Hematopoietic multipotent progenitor cell treated with erythropoietin and hydrocortisone succinate and interleukin-3 and kit ligand, for 15 days (in vitro differentiated cells): ENCODE results near the gene PLCG1.

ENCODE experiments used
- DNase-seq: peaks from one replicate; pipeline ENCODE4 v3.0.0-alpha.2; 2015; ENCODE audit warnings: low spot score

Gene PLCG1

DNA sequence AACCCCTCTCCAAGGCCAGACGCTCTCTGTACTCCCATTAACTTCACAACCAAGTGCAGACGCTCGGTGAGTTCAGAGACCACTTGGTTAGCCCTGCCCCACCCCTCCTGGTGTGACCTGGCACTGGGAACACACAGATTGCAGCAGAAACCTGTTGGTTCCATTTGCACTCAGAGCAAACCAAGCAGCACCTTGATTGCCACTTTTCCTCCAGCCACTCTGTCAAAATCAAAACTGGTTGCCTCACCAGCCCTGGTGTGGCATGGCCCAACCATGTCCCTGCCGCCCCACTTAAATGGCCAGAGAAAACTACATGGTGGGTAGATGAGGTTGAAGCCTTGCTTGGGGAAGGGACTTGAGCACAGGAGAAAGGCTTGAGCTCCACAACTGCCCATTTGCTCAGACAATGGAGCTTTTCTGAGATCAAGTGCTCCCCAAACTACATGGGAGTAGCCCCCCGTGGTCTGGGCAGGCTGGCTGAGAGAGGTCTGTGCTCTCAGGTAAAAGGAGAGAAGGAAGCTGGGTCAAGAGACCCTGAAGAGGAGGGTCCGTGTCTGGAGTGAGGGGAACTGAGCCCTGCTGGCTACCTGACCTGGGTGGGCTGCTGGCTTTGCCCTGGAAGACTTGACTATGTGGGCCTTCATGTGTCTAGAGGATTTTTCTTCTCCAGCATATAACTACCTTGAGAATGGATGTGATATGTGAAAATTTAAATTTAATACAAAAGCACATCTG is 43.4 kb downstream of the PLCG1 start:
- no peak for DNase-seq

DNA sequence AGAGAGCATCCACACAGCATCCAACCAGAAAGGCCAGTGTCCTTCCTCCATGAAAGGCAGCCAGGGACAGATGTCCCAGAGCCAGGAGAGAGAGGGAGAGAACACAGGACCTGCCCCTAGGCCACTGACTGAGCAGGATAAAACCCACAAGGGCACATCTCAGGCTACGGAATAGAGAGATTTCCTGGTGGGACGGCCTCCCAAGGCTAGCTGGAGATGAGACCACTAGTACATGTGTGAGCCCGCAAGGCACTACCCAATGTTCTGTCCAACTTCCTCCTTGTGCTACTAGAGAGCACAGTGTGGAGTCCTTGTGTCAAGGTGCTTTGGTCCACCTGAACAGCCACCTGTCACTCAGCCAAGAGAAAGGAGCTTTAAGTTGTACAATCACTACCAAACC is 44.2 kb downstream of the PLCG1 start:
- DNase-seq = no peak

DNA sequence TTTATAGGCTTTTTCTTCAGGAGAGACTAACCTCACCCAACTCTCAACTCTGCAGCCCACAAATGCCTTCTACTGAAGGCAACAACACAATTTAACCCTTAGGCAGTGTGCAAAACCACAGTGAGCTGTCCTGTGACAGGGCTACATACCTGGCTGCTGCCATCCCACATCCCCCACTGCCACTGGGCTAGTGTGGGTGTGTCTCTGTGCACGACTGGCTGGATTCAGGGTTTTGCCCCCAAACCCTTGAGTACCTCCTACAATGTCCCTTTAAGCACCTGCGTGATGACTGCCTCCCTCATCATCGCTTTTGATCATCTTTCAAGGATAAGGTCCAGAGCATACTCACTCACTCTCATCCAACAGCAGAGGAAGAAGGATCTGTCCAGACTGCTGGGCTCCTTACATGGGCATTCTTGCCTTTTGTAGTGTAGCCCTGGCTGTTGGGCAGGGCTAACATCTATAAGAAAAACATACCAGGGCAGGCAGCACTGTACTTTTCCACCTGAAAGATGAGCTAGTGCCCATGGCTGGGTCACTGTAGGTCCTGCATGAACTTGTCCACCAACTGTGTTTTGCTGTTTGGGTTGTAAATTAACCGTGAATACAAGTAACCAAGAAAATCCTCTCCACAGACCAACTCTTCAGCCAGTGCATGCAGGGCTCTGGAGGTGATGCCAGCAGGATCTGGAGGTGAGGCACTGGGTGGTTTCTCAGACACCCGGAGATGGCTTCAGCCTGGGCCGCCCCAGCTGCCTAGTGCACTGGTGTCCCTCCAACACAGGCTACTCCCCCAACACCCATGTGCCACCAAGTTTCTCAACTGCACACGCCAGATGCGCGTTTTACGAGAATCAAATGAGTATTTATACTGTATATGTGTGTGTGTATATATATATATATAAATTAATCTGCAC is 45.2 kb downstream of the PLCG1 start:
- no peak for DNase-seq

DNA sequence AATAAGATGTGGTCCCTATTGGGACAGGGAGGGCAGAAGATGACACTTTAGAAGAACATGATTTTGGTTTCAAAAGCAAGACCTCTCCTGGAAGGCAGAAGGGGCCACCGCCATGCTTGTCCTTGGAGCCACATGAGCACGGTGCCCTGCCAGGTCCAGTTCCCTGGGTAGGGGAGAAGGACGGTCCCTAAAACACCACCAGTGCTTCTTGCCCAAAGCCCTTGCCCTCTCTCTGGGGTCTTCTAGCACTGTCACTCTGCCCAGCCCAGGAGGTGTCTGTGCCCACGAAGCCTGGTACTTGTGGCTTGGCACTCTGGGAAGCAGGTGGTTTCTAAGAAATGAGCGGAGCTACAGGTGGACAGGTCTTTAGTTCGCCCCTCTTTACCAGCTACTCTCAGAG is 46.0 kb downstream of the PLCG1 start:
- DNase-seq = no peak

DNA sequence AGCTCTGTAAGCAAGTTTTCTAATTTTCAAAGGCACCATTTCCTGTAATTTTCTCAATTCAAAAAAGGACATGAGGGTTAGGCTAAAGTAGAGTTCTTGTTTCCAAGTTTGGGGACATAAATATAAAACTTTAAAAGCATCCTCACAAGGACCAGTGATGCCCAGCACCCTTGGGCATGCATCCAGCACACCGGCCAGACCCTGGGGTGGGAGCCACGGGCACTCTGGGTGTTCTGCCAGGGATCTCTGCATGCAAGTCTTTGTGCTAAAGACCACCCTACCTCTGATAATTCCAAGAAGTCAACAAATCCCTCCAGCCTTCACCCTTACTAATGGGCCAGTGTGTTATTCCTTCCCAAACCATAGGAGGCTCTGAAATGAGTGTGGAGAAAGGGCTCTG is 46.5 kb downstream of the PLCG1 start:
- no peak for DNase-seq

DNA sequence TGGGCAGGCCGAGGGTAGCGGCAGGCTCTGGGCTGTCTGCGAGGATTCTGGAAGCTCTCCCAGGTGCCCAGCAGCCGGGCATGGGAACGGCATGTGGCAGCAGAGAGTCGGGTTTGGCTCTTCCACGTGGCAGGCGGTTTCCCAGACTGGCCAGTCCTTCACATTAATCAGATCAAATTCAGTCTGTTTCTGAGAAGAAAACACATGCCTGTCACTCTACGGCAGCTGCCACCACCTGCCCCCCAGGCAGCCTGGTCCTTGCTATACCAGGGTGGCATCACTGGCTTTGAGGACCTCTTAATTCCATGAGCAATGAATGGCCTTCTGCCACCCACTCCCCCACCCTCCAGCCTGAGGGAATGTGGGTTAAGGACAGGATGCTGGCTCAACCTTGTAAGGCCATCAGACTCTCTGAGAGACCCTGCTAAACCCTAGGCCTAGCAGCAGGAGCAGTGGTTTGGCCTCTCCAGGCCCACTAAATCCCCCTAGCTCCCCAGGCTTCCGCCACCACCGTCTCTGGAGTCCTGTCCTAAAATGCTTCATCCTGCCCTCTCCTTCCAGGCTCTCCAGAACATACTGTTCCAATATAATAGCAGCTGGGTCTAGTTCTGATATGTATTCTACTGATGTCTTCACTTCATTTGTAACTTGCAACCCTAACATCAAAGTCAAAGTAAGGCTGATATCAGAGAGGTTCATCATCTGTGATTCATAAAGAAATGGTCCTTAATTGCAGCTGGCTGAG is 47.8 kb downstream of the PLCG1 start:
- DNase-seq = no peak

DNA sequence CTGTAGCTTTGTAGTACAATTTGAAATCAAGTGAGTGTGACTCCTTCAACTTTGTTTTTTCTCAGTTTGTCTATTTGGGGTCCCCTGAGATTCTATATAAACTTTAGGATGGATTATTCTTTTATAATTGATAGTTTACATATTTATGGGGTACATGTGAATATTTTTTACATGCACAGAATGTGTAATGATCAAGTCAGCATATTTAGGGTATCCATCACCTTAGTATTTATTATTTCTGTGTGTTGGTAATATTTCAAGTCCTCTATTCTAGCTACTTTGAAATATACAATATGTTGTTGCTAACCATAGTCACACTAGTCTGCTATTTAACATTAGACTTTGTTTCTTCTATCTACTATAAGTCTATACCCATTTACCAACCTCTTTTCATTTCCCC is 50.3 kb downstream of the PLCG1 start:
- DNase-seq = no peak

DNA sequence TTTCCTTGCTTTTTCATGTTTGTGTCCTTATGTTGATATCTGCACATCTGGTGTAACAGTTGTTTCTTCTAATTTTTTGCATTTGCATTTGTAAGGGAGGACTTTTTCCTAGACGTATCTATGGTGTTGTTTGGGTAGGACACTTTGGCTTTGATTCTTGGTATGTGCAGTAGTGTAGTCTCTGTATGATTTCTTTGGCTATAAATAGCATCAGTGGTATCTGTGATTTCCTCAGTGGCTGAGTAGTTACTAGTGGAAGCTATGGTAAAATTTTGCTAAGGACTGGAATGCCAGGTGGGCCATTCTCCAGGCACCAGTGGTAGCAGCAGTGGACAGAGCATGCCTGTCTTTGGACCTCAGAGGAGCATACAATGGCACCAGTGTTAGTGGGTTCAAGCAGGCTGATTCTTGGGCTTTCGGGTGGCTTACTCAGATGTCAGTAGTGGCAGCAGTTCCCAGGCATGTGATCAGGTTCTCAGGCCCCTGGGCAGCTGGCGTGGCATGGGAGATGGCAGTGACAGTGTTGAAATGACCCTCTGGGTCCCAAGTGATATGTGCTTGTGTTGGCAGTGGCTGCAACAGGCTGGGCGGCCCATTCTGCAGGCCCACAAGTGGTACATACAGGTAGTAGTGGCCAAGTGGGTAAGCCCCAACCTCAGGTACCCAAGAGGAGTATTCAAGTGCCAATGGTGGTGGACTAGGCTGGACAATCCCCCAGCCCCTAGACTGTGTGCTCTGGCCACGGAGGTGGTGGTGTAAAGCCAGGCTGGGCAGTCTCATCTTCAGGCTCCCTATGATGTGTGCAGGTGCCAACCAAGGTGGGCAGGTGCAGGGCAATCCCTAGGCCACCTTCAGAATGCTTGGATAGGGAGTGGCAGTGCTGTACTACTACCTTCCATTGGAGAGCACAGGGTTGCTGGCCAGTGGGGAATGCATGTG is 54.5 kb downstream of the PLCG1 start:
- no peak for DNase-seq

DNA sequence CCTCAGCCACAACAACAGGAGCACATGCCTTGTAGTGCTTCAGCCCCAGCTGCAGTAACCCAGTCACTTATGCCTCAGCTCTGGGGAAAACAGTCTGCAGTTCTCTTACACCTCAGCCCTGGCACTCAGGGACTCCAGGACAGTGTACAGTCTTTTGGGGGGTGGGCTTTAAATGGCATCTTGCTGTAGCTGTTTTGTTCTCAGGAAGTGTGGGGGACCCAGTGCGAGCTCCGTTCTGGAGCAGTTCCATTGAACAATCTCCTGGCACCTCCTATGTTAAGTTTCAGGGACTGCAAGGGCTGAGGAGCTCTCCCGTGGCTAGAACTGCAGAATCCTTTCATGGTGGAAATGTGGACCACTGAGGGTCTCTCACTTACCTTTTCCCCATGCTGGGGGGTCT is 55.2 kb downstream of the PLCG1 start:
- DNase-seq = no peak

DNA sequence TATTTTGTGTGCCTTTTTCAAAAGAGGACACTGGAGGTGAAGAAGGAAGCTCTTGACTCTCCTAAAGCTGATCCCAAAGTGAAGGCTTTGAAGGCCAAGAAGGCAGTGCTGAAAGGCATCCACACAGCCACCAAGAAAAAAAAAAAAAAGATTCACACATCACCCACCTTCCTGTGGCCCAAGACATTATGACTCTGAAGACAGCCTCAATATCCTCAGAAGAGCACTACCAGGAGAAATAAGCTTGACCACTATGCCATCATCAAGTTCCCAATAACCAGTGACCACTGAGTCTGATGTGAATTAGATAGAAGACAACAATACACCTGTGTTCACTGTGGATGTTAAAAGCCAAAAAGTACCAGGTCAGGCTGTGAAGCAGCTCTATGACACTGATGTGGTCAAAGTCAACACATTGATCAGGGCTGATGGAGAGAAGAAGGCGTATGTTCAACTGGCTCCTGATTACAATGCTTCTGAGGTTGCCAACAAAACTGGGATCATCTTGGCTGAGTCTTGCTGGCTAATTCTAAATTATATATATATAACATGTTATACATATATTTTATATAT is 59.4 kb downstream of the PLCG1 start:
- DNase-seq = no peak

DNA sequence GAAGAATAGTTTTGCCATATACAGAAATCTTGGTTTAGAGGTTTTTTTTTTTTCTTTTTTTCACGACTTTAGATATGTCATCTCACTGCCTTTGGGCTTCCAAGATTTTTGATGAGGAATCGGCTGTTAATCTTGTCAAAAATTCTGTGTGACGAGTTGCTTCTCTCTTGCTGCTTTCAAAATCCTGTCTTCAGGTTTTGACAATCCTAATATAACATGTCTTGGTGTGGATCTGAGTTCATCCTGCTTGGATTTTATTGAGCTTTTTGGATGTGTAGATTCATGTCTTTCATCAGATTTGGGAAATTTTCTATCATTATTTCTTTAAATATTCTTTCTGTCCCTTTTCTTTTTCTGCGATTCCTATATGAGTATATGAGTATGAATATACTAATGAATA is 61.1 kb downstream of the PLCG1 start:
- DNase-seq = no peak

DNA sequence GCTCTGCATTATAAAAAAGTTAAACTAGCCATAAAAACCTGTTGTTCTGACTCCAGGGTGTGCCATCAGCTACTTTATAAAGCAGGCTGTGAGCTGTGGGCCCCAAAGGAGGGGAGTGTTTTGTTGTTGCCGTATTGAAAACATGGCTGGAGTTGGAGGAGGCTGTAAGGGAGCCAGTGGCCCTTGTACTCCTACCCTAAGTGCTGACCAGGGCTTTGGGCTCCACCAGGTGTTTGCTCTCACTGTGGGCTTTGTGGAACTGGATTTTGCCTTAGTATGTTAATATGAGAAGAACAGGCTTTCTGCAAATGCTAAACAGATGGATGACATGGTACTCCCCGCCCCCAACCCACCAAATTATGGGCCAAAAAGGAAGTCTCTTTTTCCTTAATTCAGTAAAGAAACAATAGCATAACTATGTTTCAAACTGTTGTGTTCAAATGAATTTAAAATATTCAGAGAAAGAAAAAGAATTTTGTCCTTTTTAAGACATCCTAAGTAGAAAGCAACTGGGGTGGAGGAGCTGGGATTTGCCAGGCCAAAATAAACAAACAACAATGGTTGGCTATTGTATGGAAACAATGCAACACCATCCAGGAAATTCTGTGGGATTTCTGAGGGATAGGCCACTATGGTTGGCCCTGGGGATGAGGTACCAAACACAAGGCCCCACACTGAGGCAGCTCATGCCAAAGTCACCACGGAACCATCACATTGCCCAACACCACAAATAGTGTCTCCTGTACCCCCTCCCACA is 63.3 kb downstream of the PLCG1 start:
- no peak for DNase-seq

DNA sequence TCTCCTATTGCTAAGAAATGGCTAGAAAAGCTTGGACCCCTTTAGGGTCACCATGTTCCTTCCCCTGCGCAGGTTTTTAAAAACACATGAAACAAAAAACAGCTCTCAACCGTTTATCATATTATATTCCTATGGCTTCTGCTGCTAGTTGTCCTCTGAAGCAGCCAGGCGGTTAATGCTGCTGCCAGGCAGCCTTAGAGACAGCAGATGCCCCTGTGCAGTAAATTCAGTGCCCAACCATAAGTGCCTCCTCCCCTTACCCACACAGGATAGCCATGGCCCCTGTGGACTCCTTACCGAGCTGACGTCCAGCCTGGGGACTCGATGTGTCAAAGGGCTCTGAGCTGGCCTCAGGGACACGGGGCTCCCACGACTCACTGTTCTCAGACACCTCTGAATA is 64.4 kb downstream of the PLCG1 start:
- no peak for DNase-seq

DNA sequence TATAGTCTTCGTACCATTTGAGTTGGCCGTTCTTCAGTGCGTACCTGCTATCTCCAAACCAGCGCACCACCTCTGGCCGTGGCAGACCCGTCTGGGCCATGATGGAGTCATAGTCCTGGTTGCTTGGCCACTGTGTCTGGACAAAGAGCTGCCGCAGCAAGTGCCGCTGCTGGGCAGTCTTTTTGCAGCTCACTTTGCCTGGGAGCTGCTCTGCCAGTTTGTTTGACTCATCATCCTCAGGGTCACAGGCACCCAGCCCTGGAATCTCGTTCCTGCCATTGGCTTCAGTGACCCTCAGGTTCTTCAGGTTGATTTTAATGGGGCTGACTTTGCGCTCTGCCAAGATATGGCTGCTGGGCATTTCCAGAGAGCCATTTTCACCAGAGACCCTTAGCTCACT is 65.1 kb downstream of the PLCG1 start:
- DNase-seq = no peak

DNA sequence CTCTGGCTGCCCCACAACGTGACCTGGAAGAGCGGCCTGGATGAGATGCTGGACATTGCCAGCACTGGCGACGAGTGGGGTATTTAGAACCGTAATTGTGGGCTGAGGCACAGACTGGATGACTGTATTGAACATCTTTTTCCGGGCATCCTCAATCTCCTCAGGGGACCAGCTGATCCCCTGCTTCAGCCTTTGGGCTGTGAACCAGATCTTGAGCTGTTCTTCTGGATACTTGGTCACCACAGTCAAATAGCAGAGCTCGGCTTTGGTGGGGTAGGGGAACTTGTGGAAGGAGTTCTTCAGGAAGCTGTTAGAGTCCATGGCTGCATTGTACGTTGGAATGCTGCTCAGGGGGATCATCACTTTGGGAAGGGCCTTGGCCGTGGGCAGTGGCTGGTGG is 66.3 kb downstream of the PLCG1 start:
- DNase-seq = no peak

DNA sequence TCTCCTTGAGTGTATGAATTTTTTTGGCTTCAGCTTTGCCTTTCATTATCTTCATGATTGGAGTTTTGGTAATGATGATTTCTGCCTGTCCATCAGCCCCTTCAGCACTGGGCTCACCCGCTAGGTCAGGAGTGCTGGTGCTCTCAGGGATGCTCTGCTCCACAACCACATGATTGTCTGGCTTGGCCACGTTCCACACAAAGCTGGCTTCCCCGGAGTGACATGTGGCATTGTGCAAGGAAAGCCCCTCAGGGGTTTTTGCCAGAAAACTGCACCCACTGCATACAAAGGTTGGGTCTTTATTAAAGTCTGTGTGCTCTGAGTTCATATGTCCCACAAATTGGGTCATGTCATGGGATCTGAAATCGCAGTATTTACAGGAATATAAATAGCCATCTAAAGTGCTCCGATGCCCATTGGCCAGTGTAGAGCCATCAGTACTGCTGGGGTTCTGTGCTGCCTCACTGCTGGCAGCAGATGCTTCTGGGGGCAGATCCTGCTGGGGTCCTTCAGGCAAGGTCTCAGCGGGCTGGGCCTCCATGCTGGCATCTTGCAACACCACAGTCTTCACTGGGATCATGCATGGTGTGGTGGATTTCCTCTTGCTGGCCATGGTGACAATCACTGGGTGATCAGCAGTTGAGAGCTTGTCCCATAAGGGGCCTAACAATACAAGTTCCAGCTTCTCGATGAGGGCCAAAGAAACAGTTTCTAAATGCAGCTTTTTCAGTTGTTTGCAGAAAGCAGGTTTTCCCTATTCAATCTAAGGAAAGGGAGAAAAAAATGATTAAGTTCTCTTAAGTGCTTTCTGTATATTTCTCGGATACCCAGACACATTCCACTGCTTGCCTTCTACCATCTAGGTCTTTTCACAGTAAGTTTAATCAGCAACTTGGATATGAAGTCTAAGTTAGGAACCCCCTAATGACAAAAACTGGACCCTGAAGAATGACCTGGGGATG is 67.2 kb downstream of the PLCG1 start:
- no peak for DNase-seq

DNA sequence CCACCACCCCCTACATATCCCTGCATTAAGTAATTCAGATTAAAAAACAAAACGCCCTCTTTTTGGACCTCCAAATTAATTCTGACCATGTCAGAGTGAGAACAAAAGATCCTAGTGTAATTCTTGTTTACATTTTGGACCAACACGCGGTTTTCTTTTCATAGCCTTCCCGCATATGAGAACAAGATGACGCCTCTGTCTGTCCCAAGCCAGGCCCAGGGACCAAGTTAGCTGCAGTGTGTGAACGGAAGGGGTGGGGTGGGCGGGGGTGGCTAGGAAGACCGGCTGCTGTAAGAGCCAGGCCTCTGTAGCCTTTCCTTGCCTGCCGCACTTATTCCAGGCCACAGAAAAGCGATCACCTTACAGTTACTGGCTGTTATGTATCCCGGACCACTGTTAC is 68.0 kb downstream of the PLCG1 start:
- no peak for DNase-seq

DNA sequence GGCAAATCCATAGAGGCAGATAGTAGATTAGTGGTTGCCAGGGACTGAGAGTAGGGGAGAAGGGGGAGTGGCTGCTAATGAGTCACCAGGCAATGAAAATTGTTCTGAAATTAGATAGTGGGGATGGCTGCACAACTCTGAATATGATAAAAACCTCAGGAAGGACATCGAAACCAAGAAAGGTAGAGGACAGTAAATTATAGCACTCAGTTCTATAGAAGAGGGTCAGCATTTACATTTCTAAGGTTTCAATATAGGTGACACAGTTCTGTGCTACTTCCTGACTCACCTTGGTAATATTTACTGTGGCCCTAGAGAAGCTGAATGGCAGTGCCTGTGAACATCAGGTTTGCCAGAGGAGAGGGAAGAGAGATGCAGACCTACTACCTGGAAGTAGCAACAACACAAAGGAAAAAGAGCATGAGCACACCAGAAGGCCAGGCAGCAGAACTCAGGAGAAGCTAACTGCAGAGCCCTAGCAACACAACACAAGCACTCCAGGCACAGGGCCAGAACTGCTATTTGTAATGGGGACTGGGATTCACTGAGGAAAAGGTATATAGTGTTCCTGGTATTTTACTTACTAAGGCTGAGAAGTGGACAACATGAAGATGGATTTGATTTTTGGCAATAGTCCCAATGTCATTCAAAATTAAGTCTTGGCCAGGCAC is 75.9 kb downstream of the PLCG1 start:
- DNase-seq = no peak

DNA sequence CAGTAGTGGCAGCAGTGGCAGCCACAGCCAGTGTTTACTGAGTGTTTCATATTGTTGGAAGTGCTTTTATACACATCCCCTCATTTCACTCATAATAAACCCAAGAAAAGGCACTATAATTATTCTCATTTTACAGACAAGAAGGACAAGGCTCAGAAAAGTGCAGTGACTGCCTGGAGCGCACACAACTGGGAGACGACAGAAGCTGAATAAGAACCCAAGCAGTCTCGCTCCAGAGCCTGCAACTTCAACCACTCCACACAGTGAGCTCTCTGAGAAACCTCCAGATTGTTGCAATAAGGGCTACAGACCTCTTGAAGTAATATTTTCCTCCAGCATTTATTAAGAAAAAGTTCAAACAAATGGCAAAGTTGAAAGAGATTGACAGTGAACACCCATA is 76.9 kb downstream of the PLCG1 start:
- no peak for DNase-seq
